Liver (tissue), 3 donors: Measurements from ENCODE around the gene RERE.

ENCODE experiments used
- ATF3 ChIP-seq: IDR thresholded peaks from 2 replicates; pipeline ENCODE4 v1.6.1; 2016; ENCODE audit warnings: antibody characterized with exemption
- EGR1 ChIP-seq, 2 donors: IDR thresholded peaks; 2 replicates each; pipeline ENCODE4 v1.6.1; 2016 to 2018; ENCODE audit warnings: antibody characterized with exemption in 2 of 2, low read depth in 2 of 2
- GABPA ChIP-seq, 2 donors: IDR thresholded peaks in 1 of 2; conservative IDR thresholded peaks in 1 of 2; 2 replicates each; pipeline ENCODE4 v1.6.1; 2016; ENCODE audit warnings: antibody characterized with exemption in 2 of 2, mild to moderate bottlenecking in 1 of 2, moderate library complexity in 1 of 2
- JUND ChIP-seq, 2 donors: IDR thresholded peaks; 2 replicates each; pipeline ENCODE4 v1.6.1; 2016; ENCODE audit warnings: antibody characterized with exemption in 2 of 2
- MAX ChIP-seq: IDR thresholded peaks from 2 replicates; pipeline ENCODE4 v1.6.1; 2016; ENCODE audit warnings: antibody characterized with exemption
- SP1 ChIP-seq: IDR thresholded peaks from 2 replicates; pipeline ENCODE4 v1.6.1; 2018; ENCODE audit warnings: antibody characterized with exemption, mild to moderate bottlenecking
- TAF1 ChIP-seq: conservative IDR thresholded peaks from 2 replicates; pipeline ENCODE4 v1.6.1; 2016; ENCODE audit warnings: antibody characterized with exemption, mild to moderate bottlenecking
- TF ChIP-seq, protein P1 (sequence below): fragments of 150-350 bp; IDR thresholded peaks from 2 replicates; pipeline ENCODE4 v1.5.1; 2017; ENCODE audit warnings: improper control_type of control experiment, low read depth, low read length; ENCODE audit not compliant: missing input control
- TF ChIP-seq, protein P2 (sequence below): IDR thresholded peaks from 2 replicates; pipeline ENCODE4 v1.6.1; 2016; ENCODE audit warnings: antibody characterized with exemption
- TF ChIP-seq, protein P3 (sequence below): IDR thresholded peaks from 2 replicates; pipeline ENCODE4 v1.6.1; 2016; ENCODE audit warnings: antibody characterized with exemption, mild to moderate bottlenecking
- donor health status: healthy.
- donor health status: healthy.

- TF ChIP-seq, protein P1, sequence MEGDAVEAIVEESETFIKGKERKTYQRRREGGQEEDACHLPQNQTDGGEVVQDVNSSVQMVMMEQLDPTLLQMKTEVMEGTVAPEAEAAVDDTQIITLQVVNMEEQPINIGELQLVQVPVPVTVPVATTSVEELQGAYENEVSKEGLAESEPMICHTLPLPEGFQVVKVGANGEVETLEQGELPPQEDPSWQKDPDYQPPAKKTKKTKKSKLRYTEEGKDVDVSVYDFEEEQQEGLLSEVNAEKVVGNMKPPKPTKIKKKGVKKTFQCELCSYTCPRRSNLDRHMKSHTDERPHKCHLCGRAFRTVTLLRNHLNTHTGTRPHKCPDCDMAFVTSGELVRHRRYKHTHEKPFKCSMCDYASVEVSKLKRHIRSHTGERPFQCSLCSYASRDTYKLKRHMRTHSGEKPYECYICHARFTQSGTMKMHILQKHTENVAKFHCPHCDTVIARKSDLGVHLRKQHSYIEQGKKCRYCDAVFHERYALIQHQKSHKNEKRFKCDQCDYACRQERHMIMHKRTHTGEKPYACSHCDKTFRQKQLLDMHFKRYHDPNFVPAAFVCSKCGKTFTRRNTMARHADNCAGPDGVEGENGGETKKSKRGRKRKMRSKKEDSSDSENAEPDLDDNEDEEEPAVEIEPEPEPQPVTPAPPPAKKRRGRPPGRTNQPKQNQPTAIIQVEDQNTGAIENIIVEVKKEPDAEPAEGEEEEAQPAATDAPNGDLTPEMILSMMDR = no peak
- TF ChIP-seq EGR1 (IDR thresholded peaks at IDR 0.05; ENCODE audit: low read depth in 2 of 2) (no peak), TAF1 (no peak), MAX (no peak), JUND (IDR thresholded peaks at IDR 0.05) (no peak), SP1 (no peak), ATF3 (no peak), GABPA (IDR thresholded peaks at IDR 0.05 in 1 of 2, conservative IDR thresholded peaks at IDR 0.05 in 1 of 2) (no peak)
- TF ChIP-seq, protein P2, sequence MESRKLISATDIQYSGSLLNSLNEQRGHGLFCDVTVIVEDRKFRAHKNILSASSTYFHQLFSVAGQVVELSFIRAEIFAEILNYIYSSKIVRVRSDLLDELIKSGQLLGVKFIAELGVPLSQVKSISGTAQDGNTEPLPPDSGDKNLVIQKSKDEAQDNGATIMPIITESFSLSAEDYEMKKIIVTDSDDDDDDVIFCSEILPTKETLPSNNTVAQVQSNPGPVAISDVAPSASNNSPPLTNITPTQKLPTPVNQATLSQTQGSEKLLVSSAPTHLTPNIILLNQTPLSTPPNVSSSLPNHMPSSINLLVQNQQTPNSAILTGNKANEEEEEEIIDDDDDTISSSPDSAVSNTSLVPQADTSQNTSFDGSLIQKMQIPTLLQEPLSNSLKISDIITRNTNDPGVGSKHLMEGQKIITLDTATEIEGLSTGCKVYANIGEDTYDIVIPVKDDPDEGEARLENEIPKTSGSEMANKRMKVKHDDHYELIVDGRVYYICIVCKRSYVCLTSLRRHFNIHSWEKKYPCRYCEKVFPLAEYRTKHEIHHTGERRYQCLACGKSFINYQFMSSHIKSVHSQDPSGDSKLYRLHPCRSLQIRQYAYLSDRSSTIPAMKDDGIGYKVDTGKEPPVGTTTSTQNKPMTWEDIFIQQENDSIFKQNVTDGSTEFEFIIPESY = no peak
- TF ChIP-seq, protein P3, sequence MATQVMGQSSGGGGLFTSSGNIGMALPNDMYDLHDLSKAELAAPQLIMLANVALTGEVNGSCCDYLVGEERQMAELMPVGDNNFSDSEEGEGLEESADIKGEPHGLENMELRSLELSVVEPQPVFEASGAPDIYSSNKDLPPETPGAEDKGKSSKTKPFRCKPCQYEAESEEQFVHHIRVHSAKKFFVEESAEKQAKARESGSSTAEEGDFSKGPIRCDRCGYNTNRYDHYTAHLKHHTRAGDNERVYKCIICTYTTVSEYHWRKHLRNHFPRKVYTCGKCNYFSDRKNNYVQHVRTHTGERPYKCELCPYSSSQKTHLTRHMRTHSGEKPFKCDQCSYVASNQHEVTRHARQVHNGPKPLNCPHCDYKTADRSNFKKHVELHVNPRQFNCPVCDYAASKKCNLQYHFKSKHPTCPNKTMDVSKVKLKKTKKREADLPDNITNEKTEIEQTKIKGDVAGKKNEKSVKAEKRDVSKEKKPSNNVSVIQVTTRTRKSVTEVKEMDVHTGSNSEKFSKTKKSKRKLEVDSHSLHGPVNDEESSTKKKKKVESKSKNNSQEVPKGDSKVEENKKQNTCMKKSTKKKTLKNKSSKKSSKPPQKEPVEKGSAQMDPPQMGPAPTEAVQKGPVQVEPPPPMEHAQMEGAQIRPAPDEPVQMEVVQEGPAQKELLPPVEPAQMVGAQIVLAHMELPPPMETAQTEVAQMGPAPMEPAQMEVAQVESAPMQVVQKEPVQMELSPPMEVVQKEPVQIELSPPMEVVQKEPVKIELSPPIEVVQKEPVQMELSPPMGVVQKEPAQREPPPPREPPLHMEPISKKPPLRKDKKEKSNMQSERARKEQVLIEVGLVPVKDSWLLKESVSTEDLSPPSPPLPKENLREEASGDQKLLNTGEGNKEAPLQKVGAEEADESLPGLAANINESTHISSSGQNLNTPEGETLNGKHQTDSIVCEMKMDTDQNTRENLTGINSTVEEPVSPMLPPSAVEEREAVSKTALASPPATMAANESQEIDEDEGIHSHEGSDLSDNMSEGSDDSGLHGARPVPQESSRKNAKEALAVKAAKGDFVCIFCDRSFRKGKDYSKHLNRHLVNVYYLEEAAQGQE = no peak
Observed at GRCh38 chr1:8350914-8351684, 466.3 kb downstream of the RERE start.
